NCI-H1105 (cell line): ENCODE results near the gene SP9.
"Not testable (repeated sequence)": the region's sequence is repeated elsewhere in the genome, so short reads cannot be mapped to it uniquely, and the experiment has no call there.

Source experiments
- DNase-seq: peaks from one replicate; lab custom pipeline; 2025; lab: John Stamatoyannopoulos, UW

Gene SP9

GRCh38 chr2:174344716-174345461 is 10.1 kb downstream of the SP9 start:
- DNase-seq: peak; percentile 19

- peak; percentile 6 for DNase-seq
These were observed 15.3 kb downstream of the SP9 start for GRCh38 chr2:174350018-174350417.

GRCh38 chr2:174350593-174351181 is 15.9 kb downstream of the SP9 start:
- no peak for DNase-seq

GRCh38 chr2:174353004-174353403 is 18.2 kb downstream of the SP9 start:
- no peak for DNase-seq

- no peak for DNase-seq
These were observed 21.6 kb downstream of the SP9 start for GRCh38 chr2:174356347-174356746.

- not testable (repeated sequence) for DNase-seq
These were observed 24.9 kb downstream of the SP9 start for GRCh38 chr2:174359663-174360062.

- DNase-seq: no peak
These were observed 28.2 kb downstream of the SP9 start for GRCh38 chr2:174362949-174363348.

- not testable (repeated sequence) for DNase-seq
These were observed 28.9 kb downstream of the SP9 start for GRCh38 chr2:174363492-174364225.

- DNase-seq: no peak
These were observed 29.9 kb downstream of the SP9 start for GRCh38 chr2:174364628-174365027.

GRCh38 chr2:174365571-174365970 is 30.8 kb downstream of the SP9 start:
- DNase-seq: no peak

- no peak for DNase-seq
These were observed 33.9 kb downstream of the SP9 start for GRCh38 chr2:174368691-174369090.

- DNase-seq: no peak
These were observed 42.2 kb downstream of the SP9 start for GRCh38 chr2:174376967-174377366.

GRCh38 chr2:174383796-174384195 is 49.0 kb downstream of the SP9 start:
- no peak for DNase-seq

GRCh38 chr2:174385201-174385600 is 50.4 kb downstream of the SP9 start:
- DNase-seq: no peak
